NCI-H2081 treated with DMSO at 0.1 percent for 48 hours (cell line): ENCODE measurements around the gene IMPG2.
"Not testable (repeated sequence)": the region's sequence is repeated elsewhere in the genome, so short reads cannot be mapped to it uniquely, and the experiment has no call there.

ENCODE experiments used
- DNase-seq: peaks from one replicate; lab custom pipeline; 2025; lab: John Stamatoyannopoulos, UW

The IMPG2 gene

DNA sequence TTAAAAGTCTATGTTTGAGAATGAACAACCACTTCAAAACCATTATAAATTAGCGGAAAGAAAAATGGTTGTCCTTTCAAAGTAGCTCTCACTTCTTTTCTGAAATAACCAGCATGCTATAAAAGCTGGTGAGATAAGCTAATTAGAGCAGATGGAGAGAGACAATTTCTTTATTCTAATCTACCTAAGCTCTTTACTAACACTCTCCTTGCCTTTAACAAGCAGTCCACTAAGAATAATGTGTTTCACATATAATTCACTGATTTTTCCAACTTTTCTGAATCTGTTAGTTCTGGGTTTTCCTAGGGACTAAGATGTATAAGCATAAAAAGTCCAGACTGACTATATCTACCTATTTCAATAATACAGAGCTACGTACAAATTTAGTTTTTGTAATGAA lies at the start of gene IMPG2:
IMPG2 (minus strand) TSS at position 101 of the 400 bp plus-strand sequence. CDS start 203 bp downstream, outside the sequence.
- no peak for DNase-seq

DNA sequence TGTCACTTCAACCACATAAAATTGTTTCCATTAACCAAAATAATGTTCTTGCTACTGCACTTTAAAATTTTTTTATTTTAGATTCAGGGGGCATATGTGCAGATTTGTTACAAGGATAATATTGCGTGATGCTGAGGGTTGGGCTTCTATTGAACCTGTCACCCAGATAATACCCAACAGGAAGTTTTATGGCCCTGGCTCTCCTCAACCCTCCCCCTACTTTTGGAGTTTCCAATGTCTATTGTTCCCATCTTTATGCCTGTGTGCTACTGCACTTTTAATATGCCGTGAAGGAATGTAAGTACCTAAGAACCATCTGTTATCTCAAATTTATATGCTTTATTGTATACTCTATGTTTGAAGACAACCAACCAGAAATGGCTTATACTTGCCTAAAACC lies 42.0 kb upstream of the IMPG2 start:
- DNase-seq, result no peak

DNA sequence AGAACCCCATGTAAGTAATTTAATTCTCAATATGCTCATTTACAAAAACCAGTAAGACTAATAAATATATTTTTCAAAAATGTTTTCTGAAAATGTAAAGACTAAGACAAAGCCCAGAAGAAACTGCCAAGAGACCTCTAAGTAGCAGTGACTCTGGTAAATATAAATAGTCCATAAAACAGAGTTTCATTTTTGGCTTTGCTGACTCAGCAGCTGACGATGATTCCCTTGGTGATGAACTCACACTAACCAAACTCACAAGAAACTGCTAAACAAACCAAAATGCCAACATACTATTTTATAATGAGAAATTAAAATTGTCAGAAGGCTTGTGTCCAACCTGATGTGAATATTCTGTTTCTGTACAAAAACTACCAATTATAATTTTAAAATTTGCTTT lies 31.5 kb upstream of the IMPG2 start:
- no peak for DNase-seq

DNA sequence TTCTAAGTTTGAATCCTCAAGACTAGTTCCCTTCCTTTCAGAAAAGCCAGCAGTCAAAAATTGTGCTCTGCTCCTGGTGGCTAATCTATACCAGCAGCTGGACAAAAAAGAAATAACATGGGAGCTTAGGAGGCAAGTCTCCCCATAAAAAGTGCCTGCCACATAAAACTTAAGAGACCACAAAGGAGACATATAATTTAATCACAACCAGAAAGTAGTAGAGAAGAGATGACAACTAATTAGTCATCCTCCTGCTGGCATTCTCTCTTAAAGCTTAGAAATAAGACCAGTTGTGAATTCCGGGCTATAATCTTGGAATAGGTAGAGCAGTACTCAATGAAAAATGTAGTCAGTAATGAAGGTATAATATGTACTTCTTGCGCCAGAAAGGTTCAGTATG lies 20.2 kb upstream of the IMPG2 start:
- no peak for DNase-seq

DNA sequence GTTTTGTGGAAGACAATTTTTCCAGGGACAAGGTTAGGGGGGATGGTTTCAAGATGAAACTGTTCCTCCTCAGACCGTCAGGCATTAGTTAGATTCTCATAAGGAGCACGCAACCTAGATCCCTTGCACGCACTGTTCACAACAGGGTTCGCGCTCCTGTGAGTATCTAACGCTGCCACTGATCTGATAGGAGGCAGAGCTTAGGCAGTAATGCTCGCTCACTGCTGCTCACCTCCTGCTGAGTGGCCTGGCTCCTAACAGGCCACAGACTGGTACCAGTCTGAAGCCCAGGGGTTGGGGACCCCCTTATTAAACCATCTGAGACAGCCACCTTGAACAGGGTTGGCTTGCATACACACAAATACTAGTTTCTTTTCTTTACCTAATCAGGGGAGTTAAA lies 13.5 kb upstream of the IMPG2 start:
- no peak for DNase-seq

DNA sequence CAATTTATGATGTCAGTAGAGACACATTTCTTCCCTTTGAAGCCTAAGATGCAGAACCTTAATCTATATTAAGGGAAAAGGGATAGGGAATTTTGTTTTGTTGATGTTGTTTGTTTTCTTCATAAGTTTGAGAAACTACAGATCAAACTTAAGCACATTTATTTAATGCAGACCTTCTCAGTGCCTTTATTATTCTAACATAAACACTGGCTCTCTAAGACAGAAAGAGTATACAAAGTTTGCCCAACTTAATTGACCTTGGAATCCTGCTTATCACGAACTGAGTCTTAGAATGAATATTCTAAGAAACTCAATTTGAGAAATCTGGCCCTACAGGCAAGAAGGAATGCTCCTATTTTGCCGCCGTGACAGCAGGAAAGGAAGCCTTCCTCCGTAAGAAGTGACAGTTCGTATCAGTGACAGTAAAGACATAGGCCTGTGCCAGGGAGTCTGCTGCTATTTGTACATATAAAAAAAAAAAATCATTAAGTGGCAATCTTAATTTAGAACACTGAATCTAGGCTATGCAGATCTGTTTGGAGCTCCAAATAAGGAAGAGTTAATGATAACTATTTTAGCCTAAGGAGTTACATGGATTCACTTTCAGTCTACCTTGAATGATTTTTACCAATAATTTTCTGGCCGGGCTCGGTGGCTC lies 8.8 kb upstream of the IMPG2 start:
- no peak for DNase-seq

DNA sequence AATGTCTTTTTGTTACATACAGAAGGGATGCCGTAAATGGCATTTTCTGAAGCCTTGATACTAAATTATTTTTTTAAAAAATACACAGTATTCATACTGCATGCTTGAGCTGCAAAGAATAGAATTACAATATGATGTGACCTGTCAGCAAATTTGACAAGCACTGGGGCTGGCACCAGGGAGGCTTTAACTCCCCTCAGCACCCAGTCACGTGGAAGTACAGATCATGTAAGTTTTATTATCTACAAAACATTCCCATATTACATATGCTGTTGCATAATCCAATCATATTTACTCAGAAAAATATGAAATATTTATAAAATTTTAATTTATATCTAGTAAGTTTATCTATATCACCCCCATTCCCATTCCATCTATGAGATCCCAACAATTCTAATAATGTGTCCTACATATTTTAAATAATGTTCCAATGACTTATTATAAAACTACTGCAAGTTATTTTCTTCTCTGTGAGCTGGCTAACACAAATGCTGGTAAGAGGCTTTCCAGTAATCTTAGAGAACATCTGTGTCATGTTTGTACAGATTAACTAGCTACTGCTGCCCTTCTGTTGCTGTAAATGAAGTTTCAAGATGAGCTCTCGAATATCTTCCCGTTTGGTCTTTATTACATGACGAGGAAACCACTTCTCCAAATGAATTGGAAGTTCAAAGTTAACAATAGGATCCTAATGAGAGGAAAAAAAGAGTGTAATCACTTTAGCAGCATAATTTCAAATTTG lies 5.2 kb upstream of the IMPG2 start:
- DNase-seq, result no peak

DNA sequence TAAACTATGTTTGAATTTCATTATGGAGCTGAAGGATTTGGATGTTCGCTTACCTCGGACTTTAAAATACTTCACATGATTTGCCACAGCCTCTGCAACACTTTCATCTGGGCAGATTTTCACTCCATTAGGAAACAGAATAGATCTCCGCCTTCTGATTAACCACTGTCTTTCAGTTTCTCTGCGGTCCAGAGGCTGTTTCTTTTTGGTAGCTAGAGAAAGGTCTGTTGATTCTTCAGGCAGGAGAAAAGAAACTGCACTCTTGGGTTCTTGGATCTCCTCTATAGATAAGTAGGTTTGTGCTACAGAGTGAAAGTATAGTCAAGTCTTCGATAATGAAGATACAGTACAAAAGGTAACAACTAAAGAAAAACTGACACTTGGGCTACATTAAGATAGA lies 844 bp downstream of the IMPG2 start:
- DNase-seq, result no peak

DNA sequence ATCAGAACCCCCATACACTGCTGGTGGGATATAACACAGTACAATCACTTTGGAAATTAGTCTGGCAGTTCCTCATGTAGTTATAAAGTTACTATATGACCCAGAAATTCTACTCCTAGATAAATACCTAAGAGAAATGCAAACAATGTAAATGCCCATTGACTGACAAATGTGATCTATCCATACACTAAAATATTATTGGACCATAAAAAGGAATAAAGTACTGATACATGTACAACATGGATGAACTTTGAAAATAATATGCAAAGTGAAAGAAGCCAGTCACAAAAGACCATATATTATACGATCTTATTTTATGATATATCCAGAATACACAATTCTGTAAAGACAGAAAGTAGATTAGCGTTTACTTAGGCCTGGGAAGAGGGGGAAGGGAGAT lies 7.8 kb downstream of the IMPG2 start:
- no peak for DNase-seq

DNA sequence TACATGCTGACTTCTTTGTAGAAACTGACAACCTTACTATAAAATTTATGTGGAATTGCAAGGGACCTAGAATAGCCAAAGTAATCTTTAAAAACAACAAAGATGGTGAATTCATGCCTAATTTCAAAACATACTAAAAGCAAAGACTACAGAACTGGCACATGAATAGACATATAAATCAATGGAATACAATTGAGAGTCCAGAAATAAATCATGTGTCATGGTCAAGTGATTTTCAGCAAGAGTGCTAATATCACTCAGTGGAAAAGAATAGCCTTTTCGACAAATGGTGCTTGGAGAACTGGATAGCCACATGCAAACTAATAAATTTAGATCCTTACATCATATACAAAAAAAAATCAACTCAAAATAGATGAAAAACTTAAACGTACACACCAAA lies 8.7 kb downstream of the IMPG2 start:
- no peak for DNase-seq

DNA sequence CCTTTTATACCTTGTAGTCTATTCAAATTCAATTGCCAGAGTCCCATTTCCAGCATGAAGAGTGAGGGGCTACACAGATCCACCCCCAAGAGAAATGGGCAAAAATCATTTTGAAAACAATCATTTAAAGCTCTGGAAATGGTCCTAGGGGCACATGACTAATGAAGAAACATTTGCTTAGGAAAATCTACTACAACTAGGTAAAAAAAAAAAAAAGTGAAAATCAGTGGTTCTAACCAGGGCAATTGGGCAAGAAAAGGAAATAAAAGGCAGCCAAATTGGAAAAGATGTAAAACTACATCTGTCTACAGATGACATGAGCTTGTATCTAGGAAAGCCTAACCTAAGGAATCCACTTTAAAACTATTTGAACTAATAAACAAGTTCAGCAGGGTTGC lies 9.4 kb downstream of the IMPG2 start:
- DNase-seq, result no peak

DNA sequence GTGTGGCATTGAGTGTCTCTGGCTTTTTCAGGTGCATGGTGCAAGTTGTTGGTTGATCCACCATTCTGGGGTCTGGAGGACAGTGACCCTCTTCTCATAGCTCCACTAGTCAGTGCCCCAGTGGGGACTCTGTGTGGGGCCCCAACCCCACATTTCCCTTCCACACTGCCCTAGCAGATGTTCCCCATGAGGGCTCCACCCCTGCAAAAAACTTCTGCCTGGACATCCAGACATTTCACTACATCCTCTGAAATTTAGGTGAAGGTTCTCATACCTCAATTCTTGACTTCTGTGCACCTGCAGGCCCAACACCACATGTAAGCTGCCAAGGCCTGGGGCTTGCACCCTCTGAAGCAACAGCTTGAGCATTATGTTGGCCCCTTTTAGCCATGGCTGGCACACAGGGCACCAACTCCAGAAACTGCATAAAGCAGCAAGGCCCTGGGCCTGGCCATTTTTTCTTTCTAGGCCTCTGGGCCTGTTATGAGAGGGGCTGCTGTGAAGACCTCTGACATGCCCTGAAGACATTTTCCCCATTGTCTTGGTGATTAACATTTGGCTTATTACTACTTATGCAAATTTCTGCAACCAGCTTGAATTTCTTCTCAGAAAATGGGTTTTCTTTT lies 12.1 kb downstream of the IMPG2 start:
- not testable (repeated sequence) for DNase-seq

DNA sequence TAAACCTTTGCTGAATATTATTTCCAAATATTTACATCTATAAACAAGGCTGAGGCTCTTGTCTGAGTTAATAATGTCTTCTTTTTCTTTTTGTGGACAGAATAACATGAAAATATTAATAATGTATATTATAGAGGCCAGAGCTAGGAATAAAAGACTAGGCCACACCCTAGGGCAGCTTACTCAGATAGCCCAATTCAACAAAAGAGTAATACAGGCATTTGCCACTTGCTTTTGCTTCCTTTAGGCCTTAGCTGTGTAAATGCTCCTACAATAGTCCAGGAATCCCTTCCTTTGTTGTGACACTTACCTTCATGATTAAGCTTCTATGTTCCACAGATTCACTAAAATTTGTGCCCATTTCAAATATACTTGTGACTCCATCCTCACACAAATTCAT lies 16.5 kb downstream of the IMPG2 start:
- no peak for DNase-seq

DNA sequence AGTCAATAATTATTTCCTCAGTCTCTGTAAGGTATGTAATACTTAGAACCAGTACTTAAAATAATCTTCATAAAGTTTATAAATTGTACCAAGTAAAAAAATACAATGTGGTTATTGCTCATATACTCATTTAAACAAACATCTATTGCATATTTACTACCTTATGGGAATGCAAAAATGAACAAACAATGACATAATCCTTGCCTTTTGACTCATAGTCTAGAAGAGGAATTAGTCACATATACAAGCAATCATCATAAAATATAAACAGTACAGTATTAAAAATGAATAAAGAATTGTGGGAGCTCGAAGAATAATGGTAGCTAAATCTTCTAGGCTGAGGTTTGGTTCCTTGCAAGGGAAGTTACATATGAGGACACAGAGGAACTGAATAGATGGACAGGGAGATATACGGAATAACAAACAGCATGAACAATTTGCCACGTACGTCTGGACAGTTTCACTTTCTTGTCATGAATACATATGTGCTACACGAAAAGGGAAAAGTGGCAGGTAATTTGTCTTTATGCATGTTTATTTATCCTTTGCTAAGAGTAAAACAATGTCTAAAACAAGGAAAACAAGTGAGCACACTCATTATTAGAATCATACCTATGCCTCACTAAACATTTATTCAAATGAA lies 17.2 kb downstream of the IMPG2 start:
- DNase-seq, result no peak

DNA sequence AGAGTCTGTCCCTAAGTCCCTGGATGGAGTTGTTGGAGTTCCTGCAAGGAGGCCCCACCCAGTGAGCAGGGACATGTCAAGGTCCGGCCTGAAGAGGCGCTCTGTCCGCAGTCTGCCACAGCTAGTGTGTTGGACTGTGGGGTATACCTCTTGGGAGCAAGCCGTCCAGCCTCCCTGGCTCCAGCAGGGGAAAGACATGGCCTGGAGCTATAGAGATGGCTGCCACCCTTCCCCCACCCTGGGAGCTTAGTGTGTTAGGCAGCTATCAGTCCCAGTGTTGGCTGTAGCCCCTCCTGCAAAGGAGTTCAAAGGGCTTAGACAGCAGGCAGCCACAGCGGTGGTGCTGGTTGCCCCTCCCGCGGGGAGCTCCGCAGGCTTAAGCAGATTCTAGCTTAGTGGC lies 20.3 kb downstream of the IMPG2 start:
- no peak for DNase-seq

DNA sequence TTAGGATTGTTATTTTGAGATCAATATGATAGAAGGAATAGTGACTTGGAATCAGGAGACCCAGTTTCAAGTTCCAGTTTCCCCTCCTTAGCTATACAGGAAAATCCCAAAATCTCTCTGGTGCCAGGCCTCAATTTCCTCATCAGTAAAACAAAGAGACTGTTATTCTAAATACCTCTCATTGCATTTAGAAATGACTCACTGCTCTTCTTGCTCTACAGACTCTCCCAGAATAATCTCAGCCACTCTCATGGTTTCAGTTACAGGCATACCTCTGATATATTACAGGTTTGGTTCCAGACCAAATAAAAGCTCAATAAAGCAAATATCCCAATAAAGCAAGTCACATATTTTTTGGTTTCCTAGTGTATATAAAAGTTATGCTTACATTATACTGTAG lies 28.3 kb downstream of the IMPG2 start:
- DNase-seq, result no peak

DNA sequence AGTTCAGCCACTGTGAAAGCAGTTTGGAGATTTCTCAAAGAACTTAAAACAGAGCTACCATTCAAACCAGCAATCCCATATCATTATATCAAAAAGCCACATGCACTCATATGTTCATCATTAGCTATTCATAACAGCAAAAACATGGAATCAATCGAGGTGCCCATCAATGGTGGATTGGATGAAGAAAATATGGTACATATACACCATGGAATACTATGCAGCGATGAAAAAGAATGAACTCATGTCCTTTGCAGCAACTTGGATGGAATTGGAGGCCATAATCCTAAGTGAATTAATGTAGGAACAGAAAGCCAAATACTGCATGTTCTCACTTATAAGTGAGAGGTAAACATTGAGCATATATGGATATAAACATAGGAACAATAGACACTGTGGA lies 32.1 kb downstream of the IMPG2 start:
- DNase-seq, result no peak

DNA sequence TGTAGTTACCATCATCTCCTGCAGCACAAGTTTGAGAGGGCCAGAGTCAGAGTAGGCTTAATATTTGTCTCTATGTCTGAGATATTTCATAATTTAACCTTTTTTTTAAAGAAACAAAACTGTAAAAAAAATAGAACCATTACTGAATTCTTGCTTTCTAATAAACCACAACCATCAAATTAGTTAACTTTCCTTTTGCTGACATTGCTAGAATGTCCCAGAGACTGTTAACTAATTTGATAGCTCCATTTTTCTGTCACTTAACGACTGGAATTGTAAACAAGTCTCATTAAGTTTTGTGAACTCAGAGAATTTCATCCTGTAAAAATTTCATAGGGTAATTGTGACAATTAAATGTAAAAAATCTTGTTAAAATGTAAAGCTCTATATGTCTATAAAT lies 35.6 kb downstream of the IMPG2 start:
- DNase-seq, result no peak

DNA sequence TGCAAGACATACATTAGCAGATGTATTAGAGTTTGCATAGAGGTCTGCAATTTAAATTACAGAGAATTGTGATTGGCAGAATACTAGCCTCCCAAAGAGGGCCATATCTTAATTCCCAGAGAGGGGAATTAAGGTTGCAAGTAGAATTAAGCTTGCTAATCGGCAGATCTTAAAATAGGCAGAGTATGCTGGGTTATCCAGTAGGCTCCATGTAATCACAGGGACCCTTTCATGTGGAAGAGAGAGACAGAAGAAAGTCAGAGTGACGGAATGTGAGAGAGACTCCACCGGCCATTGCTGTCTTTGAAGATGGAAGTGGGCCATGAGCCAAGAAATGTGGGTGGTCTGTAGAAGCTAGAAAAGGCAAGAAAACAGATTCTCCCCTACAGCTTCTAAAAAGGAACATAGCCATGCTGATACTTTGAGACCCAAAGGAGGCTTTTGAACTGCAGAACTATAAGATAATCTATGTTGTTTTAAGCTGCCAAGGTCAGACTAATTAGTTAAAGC lies 38.8 kb downstream of the IMPG2 start:
- no peak for DNase-seq

DNA sequence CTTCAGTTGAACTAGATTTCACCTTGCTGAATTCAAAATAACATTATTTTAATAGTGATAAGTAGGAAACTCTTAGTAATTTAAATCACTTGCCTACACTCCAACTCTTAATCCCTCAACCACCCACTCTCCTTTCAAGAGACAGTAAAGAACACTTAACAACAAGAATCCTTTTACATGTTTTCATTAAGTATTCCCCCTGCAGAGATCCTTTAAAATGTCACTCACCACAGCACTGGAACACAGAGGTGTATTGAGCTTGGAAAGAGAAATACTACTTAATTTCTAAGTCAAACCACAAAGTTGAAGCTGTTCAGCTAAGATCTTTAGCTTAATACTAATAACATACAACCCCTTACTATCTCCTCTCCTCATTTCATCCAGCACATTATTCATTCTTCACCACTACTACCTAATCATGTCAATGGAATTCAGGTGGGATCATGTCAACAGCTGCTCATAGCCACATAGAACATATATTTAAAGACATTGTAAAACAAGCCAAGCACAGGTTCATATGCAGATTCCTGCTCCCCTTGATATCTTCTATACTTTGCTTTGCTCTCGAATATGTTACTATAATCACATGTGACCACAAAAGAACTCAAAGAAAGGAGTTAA lies 40.5 kb downstream of the IMPG2 start:
- no peak for DNase-seq

DNA sequence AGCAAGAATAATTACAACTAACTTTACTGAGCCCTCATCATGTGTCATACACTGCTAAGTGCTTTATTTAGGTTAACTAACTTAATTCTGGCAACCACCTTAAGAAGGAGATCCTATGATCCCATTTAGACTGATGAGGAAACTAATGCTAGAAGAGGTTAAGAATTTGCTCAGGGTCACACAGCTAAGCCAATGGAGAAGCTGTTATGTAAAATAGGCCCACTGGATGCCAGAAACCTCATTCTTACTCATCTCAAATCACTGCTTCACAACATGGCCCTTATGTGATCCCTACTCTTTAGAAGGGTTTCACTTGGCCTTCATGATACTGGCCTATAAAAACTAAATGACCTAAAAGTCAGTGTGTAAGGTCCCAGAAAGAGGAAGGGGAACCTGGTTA lies 41.2 kb downstream of the IMPG2 start:
- DNase-seq, result no peak

DNA sequence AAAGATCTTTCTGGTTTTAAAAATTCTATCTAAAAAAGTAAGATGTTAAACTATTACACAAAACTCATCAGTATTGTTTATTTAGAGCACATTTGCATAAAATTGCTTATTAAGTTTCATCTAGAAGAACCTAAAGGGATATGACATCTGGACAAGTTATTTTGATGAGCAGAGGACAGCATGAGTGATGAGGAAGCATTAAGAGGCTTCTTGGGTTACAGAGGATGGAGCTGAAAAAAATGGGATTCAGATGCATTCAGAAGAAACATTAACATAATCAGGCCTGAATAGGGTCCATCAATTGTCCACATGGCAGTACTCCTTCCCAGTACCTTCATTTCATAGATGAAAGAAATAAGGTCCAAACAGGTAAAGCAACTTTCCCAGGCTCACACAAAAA lies 41.6 kb downstream of the IMPG2 start:
- no peak for DNase-seq
